ENCODE results near the gene ADAMTS6.
"Not testable (repeated sequence)": the region's sequence is repeated elsewhere in the genome, so short reads cannot be mapped to it uniquely, and the experiment has no call there.

Gene ADAMTS6

DNA sequence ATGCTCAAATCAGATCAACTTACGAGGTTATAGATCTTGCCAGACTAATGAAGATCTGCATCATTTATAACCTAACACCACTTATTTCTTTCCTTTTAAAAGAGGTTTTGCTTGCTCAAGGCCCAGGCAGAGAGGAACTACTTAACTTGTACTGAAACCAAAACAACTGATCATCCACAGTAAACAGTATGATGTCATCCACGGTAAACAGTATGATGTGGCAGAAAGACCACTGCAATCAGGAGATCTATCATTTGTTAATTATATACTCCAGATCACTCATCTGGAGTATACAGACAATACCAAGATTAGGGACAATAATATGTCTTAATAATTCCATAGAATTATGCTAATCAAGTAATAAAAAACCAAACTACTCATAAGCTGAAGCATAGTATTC, 116.8 kb downstream of the ADAMTS6 start:
- no peak for DNase-seq

DNA sequence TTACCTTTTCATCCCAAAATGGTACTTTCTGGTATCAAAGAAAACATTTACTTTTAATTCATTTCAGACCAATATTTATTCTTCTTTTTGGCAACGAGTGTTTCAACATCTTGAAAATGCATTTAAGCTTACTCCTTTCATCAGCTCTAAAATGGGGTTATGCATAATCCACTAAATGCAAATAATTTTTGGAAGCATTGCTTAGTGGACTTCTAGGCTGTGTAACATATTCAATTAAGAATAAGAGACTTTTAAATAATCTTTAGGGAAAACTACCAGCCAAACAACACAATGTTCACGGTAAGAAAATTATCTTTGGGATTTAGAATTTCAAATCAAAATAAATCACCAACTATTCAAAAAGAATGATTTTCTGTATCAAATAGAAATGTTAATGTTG, 118.2 kb downstream of the ADAMTS6 start:
- DNase-seq: no peak

DNA sequence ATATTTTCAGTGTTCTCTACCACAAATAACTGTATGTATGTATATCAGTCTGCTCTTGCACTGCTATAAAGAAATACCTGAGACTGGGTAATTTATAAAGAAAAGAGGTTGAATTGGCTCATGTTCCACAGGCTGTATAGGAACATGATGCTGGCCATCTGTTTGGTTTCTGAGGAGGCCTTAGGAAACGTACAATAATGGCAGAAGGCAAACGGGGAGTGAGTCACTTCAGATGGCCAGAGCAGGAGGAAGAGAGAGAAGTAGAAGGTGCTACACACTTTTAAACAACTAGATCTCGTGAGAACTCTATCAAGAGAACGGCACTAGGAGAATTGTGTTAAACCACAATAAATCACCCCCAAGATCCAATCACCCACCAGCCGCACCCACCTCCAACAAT, 121.7 kb downstream of the ADAMTS6 start:
- DNase-seq: no peak

DNA sequence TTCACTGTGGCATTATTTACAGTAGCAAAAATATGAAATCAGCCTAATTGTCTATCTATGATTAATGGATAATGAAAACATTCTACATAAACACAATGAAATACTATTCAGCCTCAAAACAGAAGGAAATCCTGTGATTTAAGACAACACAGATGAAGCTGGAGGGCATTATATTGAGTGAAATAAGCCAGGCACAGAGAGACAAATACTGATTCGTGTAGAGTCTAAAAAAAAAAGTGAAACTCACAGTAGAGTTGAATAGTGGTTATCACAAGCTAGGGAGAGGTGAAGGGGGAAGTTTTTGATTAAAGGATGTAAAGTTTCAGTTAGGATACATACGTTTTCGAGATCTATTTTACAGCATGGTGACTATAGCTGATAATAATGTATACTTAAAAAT, 122.2 kb downstream of the ADAMTS6 start:
- no peak for DNase-seq

DNA sequence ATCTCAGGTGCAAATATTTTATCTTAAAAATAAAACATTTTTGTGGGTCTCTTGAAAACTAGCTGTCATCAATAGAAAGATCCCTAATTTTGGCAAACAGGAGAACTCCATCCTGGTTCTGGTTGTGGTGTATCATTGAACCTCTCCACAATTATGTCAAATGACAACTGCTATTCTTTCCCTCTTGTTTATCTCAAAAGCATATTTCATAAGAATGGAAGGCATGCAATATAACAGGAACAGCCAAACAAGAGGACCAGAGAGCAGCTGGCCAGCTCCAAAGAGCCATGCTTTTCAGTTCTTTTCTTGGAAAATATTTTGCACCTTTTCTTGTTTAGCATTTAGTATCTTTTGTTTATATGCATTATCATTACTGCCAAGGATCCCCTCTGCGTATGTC, 125.4 kb downstream of the ADAMTS6 start:
- no peak for DNase-seq

DNA sequence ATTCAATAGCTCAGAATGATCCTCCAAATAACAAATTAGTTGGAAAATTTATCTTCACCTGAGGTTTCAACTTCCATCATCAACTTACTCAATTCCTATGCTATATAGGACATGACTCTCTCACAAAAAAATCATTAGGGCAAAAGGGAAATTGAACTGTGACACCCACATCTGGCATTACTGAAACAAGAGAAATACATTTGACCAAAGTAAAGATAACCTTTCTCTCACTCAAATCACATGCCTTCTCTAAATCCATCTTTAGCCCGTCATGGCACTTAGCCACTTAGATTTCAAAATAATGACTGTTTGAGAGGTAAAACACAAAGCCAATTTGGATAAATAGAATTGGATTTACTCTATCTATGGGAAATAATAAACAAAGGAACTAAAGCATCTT, 126.4 kb downstream of the ADAMTS6 start:
- no peak for DNase-seq

DNA sequence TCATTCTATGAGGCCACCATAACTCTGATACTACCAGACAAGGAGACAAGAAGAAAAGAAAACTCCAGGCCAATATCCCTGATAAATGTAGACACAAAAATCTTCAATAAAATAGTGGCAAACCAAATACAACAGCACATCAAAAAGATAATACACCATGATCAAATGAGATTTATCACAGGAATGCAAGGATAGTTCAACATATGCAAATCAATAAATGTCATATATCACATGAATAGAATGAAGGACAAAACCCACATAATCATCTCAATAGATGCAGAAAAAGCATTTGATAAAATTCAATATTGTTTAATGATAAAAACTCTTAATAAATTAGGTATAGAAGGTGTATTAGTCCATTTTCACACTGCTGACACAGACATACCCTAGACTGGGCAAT, 139.9 kb downstream of the ADAMTS6 start:
- no peak for DNase-seq

DNA sequence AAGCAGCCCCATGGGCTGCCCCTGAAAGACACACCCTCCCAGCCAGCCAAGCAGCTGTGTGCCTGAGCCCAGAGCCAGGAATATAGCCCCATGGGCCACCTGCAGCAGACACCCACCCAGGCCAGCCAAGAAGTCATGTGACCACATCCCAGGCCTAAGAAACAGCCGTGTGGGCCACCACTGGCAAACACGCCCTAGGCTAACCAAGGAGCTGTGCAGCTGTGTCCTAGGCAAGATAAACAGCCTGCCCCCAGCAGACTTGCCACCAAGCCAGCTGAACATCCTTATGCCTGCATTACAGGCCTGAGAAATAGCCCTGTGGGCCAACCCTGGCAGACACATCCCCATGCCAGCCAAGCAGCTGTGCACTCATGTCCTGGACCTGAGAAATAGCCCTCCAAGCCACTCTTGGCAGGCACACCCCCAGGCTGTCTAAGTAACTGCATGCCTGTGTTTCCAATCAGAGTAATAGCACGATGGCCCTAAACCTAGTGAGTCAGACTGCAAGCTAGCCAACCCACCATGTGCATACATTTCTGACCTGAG, 143.0 kb downstream of the ADAMTS6 start:
- DNase-seq: no peak

DNA sequence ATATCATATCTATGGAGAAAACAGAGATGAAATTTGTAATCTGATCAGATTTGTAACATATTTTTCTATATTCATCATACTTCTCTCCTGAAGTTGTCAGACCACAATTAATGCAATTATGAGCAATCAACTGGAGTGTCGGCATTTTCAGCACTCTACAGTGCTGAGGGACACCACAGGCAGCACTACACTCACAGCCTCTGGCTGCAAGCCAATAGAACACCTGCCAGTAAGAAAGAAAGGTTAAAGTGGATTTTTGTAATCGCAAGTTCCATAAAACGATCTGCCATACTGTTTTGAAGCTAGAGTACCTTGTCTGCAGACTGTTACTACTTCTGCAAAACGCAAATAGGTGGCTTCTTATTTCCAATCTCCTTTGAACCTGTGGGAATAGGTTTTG, 147.6 kb downstream of the ADAMTS6 start:
- no peak for DNase-seq

DNA sequence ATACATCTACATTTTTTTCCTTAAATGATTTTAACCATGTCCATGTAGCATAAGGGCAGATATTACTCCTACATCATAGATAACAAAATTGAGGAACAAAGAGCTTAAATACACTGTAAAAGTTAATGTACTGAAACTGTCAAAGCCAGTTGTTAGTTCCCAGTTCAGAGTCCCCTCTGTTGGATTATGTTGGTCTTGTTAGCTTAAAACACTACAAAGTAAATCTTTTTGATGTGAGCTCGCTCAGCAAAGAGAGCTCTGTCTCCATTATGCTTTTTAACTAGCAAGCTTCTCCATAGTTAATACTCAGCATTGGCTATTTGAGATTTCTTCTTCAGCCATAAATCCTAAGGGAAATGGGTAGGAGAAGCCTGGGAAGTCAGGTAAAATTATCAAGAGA, 149.1 kb downstream of the ADAMTS6 start:
- DNase-seq: no peak

DNA sequence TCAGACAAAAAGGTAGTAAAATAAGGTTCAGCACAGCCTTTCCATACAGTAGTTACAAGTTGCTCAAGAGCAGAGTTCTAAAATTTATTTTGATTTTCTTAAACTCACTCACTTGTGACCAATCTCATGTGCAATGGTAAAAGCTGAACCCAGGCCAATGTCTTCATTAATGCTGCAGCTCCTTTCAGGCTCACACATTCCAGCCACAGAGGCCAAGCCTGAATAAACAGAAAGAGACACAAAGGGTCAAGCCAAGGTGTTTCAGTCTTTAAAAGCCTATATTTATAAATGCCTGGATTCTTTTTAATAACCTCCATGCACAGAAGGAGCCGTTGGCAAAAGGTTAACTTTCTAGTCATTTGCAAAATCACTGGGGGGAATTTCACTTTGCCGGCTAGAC, 152.5 kb downstream of the ADAMTS6 start:
- no peak for DNase-seq

DNA sequence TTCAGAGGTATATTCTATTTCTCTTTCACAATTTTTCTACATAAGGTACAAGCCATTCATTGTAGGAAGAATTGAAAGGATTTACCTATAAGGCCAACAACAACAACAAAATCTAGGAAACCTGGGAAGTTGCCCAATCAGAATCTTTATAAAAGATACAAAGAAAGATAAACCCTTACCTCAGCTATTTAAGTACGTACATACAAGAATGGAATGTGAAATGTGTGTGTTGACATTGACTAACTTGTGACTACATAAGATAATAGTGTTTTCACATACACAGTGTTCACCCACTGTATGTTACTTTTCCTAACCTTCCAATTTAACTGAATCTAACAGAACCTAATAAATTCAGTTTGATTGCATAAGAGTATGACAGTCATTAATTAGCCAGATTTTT, 154.1 kb downstream of the ADAMTS6 start:
- no peak for DNase-seq

DNA sequence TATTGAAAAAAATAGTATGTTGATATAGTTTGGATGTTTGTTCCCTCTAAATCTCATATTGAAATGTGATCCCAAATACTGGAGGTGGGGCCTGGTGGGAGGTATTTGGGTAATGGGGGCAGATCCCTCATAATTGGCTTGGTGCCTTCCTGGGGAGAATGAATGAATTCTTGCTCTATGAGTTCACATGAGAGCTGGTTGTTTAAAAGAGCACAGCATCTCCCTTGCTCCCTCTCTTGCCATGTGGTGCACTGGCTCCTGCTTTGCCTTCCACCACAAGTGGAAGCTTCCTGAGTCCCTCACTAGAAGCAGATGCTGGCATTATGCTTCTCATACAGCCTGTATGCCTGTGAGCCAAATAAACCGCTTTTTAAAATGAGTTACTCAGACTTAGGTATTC, 154.8 kb downstream of the ADAMTS6 start:
- no peak for DNase-seq

DNA sequence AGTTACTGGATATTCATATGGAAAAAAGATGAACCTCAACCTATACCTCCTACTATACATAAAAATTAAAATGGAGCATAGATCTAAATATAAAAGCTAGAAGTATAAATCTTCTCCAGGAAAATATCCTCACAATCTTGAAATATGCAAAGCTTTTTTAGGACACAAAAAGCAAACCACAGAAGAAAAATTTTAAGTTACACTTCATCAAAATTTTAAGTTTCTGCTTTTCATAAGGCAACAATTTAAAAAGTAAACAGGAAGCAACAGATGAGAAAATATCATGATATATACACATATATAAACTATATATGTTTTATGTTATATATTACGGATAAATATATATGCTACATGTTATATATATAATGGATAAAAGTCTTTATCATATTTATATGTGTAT, 157.5 kb downstream of the ADAMTS6 start:
- no peak for DNase-seq

DNA sequence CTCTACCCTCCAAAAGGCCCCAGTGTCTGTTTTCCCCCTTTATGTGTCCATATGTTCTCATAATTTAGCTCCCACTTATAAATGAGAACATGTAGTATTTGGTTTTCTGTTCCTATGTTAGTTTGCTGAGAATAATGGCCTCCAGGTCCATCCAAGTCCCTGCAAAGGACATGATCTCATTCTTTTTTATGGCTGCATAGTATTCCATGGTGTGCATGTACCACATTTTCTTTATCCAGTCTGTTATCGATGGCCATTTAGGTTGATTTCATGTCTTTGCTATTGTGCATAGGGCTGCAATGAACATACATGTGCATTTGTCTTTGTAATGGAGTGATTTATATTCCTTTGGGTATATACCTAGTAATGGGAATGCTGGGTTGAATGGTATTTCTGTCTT, 161.0 kb downstream of the ADAMTS6 start:
- not testable (repeated sequence) for DNase-seq

DNA sequence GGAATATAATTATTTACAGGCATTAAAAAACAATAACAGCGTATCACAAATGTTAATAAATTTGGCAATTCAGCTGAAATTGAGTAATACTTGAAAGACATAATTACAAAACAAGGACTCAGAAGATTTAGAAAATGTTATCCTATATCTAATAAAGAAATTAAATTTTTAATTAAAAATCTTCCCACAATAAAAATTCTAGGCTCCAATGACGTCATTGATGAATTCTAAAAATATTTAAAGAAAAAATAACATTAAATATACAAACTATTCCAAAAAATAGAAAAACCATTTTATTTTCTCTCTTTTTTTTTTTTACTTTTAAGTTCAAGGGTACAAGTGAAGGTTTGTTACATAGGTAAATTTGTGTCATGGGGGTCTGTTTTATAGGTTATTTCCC, 161.5 kb downstream of the ADAMTS6 start:
- DNase-seq: no peak

DNA sequence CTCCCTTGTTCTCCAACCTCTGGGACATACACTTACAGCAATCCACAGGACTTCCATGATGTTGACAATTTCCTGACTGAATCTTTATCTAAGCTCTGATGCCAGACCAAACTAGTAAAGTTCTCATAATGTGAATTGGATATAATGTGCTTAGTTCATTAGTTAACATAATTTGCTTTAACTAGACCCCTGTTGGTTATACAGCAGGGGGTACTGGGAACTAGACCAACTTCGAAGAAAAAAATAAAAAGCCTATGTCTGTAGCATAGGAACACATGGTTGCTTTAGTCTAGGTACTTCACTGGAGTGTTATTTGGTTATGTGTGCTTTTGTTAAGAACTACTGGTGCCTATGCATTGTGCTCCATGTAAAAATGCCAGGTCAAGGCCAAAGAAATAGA, 173.8 kb downstream of the ADAMTS6 start:
- DNase-seq: no peak

DNA sequence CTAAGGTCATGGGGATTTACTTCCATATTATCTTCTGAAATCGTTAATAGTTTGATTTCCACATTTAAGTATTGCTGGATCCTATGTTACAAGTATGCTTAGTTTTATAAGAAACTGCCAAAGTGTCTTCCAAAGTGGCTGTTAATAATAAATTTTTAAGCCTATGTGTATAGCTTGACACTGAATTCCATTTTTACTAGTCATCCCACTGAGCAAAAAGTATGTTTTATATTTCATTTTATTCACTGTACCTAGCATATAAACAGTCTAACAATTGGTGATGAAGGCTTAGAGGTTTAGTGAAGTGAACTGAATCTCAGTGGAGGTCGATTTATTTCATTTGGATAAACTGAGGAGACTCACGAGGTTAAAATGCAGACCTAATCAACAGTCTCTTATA, 174.6 kb downstream of the ADAMTS6 start:
- DNase-seq: no peak

DNA sequence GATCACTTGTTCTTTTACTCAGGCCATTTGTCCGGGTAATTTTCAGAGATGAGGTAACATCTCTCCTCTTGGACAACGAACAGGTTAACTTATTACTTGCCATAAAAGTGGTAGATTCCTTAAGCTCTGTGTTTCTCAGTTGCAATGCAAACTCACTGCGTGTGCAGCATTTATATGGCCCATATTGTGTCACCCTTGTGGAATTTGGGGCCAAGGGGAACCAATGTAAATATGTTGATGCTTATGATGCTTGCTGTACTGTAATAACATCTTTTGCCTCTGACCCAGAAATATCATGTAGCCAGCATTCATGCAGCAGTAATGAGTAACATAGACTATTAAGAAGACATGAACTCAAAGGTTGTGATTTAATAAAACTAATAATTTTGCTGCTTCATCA, 175.8 kb downstream of the ADAMTS6 start:
- no peak for DNase-seq

DNA sequence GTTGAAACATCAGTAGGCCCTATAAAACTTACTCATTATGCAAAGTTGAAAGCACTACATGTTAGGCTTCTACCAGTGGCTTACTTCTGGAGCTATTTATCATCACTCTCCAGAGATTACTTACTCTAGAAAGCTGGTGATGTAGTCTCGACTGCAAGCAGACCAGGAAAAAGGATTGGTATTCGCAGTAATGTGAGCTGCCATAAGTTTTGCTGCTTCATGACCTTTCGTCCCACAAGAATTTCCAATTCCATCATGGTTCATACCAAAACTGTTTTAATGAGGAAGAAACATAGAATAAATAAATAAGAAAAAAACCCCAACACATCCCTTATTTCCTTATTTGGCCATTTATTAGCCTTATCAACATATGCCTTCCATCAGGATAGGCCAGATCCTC, 181.9 kb downstream of the ADAMTS6 start:
- DNase-seq: no peak

DNA sequence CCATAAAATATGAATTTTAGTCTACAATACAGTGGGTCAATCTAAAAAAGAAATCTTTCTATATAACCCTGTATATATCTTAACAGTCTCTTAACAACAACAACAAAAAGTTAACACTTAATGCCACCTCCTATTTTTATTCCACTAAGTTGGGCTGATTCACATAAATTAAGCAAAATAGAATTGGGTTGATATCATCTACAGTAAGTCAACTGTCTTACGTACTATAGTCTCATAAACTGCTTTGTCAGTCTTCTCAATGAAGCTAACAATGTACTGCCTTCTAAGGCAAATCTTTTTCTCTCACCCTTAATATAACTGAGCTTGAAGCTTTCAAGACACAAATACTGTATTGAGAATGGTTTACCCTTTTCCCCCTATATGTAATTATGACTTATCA, 185.7 kb downstream of the ADAMTS6 start:
- DNase-seq: no peak

DNA sequence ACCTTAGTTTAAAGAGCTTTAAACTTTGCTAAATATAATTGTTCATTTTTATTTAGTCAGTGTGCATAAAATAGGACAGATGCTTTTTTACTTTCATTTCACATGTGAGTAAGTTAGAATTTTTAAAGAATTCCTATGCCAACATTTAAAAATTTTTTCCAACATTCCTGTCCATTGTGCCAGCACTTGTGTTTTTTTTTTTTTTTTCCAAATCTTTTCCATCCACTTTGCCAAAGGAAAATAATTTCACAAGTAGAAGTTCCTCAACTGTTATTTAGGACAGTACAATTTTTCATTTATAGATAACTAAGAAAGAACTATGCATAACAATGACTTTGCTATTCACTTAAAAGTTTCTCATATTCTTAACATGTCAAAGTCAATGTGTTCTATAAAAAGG, 189.5 kb downstream of the ADAMTS6 start:
- DNase-seq: no peak

DNA sequence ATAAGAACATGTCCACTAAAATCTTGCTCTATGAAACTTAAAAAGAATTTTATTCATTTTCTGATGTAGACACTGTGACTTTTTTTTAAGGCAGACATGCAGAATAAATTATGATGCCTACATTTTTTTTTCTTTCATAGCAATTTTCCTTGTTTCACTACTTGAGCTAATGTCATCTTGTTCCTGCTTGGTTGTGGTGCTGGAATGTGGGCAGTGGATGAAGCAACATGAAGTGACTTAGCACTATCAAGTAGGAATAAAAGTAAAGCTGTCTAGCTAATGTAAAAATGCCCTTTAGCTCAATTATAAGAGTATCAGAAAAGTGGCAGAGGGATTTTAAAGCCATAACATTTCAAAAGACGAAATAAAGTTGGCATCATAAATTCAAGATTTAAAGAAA, 191.0 kb downstream of the ADAMTS6 start:
- no peak for DNase-seq

DNA sequence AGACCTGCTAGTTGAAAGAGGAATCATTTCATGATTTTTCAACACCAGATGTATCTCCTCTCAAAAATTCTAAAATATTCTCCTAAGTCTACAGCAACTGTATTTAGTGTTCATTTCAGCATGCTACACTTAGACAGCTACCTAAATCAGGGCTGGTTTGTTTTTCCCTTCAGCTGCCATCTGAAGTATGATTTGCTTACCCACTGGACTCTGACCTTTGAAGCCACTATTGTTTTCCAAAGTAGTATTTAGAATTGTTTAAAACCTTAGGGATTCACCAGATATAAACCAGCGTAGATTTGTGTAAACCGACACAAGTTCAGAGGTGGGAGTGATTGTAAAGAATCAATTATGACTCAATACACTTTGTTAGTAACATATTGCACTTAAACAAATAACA, 193.1 kb downstream of the ADAMTS6 start:
- no peak for DNase-seq

DNA sequence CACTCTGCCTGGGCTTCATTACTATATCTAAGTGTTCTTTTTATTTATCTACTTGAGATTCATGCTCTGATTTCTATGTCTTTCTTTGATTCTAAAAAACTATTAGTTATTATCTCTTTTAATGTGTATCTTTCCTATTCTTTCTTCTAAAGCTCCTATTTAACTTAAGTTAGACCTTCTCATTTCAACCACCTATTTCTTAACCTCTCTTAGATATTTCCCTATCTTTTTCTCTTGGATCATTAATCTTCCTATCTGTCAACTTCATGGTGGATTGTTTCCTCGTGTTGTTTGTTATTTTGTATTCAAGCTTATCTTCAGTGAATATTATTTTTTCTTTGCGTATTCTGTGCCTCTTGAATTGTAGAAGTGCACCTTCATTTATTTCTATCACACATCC, 202.1 kb downstream of the ADAMTS6 start:
- no peak for DNase-seq
